ENCODE results near the gene PTH1R. TPM values are rescaled to one million over a fixed set of nuclear protein-coding genes. Genes with fewer than 3 reads are reported as not detected.
A peak's percentile ranks its signal among the peaks of the same experiment; 100 is the strongest.

The PTH1R gene
- total RNA-seq, 1 donor from 2014 or later, result 0.29 TPM

DNA sequence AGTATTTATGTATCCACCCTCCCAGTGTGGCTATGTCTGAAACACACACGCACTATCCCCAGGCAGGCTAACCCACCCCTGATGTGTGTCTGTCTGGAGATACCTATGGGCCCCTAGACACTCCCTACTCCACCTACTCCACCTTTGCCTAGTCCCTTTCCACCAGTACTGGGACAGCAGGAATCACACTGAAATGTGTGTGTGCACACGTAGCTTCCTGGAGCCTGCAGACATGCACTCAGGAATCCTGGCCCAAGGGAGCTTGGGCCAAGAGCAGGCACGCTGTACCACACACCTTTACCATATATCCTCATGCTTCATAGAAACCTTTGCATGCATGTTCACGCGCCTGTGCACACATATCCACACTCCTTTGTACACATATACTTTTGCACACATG, 6.9 kb upstream of the PTH1R start:
- TF ChIP-seq, protein P1, sequence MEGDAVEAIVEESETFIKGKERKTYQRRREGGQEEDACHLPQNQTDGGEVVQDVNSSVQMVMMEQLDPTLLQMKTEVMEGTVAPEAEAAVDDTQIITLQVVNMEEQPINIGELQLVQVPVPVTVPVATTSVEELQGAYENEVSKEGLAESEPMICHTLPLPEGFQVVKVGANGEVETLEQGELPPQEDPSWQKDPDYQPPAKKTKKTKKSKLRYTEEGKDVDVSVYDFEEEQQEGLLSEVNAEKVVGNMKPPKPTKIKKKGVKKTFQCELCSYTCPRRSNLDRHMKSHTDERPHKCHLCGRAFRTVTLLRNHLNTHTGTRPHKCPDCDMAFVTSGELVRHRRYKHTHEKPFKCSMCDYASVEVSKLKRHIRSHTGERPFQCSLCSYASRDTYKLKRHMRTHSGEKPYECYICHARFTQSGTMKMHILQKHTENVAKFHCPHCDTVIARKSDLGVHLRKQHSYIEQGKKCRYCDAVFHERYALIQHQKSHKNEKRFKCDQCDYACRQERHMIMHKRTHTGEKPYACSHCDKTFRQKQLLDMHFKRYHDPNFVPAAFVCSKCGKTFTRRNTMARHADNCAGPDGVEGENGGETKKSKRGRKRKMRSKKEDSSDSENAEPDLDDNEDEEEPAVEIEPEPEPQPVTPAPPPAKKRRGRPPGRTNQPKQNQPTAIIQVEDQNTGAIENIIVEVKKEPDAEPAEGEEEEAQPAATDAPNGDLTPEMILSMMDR (IDR thresholded peaks at IDR 0.05; ENCODE audit: partially characterized antibody, unreplicated experiment), result no peak
- H3K4me1 Mint-ChIP-seq (ENCODE audit: low read depth, unreplicated experiment), result no peaks in the 10 kb centered on the region

DNA sequence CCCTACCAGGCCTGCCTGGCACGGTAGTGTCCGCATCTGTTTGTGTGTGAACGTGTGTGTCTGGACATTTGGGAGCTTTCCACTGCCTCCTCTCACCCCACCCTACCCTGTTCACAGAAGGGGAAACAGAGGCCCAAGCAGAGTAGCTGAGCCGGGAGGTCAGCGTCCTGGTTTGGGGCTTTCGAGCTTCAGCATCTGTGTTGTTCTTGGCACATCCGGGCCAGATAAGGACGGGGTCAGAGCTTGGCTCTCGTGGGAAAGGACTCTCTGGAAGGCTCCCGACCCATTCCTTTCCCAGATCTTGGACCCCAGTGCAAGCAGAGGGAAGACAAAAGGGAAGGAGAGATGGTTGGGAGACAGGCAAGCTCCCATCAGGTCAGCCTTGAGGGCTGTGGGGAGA, 6.3 kb upstream of the PTH1R start:
- no peak overlapping the region for H3K4me3 Mint-ChIP-seq (ENCODE audit: unreplicated experiment)
- TF ChIP-seq, protein P1 (IDR thresholded peaks at IDR 0.05; ENCODE audit: partially characterized antibody, unreplicated experiment), result no peak
- peaks cover 4% of the 10 kb centered on the region for H3K9me3 Mint-ChIP-seq (ENCODE audit: unreplicated experiment)
- H3K36me3 Mint-ChIP-seq (ENCODE audit: unreplicated experiment), result no peaks in the 10 kb centered on the region
- H3K4me1 Mint-ChIP-seq (ENCODE audit: low read depth, unreplicated experiment), result no peaks in the 10 kb centered on the region
- DNase-seq, result no peak
- peaks cover 7% of the 10 kb centered on the region for H3K27me3 Mint-ChIP-seq (ENCODE audit: unreplicated experiment)
- no peak overlapping the region for H3K27ac Mint-ChIP-seq (ENCODE audit: unreplicated experiment)

More for the DNA sequence above, 6.9 kb upstream of the PTH1R start:
- no peak for DNase-seq
- Mint-ChIP-seq H3K9me3 (ENCODE audit: unreplicated experiment) (peaks cover 4% of the 10 kb centered on the region), H3K27me3 (ENCODE audit: unreplicated experiment) (peaks cover 7% of the 10 kb centered on the region), H3K36me3 (ENCODE audit: unreplicated experiment) (no peaks in the 10 kb centered on the region), H3K27ac (ENCODE audit: unreplicated experiment) (peak overlapping the region; percentile 15), H3K4me3 (ENCODE audit: unreplicated experiment) (no peak overlapping the region)

DNA sequence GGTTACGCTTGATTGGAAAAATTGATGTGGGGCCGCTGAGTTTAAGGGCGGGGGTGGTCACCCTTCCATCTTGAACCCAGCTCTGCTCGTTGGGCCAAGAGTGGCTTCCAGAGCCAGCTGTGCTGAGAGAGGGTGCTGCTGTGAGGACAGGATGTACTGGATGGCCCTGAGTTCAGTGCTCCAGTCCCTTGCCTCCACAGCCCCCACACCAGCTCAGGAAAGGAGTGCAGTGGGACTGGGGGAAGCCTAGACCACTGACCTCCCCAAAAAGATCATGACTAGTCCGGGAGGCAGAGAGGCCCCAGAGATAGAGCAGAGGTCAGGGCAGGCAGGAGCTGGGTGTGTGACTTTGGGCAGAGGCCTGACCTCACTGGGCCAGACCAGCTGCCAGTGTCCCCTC, 4.0 kb upstream of the PTH1R start:
- Mint-ChIP-seq H3K4me1 (ENCODE audit: low read depth, unreplicated experiment) (no peaks in the 10 kb centered on the region), H3K4me3 (ENCODE audit: unreplicated experiment) (no peak overlapping the region), H3K27me3 (ENCODE audit: unreplicated experiment) (peaks cover 7% of the 10 kb centered on the region), H3K9me3 (ENCODE audit: unreplicated experiment) (peaks cover 4% of the 10 kb centered on the region), H3K27ac (ENCODE audit: unreplicated experiment) (no peak overlapping the region), H3K36me3 (ENCODE audit: unreplicated experiment) (no peaks in the 10 kb centered on the region)
- TF ChIP-seq, protein P1 (IDR thresholded peaks at IDR 0.05; ENCODE audit: partially characterized antibody, unreplicated experiment), result no peak
- no peak for DNase-seq

DNA sequence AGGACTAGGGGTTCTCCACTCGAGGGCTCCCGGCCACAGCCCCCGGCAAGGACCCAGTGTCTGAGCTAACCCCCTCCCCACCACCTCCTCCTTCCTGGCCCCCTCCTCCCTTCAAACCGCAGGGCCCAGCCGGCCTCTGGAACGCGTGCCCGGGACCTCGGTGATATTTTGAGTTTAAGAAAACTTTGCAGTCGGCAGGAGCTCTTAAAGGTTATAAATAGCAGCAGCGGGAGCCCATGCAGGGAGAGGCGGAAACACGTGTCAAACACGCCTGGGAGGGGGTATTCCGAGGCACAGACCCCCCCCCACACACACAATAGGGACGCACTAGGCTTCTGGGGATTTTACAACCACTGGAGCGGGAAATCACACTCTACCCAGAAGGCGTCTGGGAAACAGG, 3.1 kb upstream of the PTH1R start:
- H3K9me3 Mint-ChIP-seq (ENCODE audit: unreplicated experiment), result peaks cover 4% of the 10 kb centered on the region
- H3K36me3 Mint-ChIP-seq (ENCODE audit: unreplicated experiment), result no peaks in the 10 kb centered on the region
- H3K27me3 Mint-ChIP-seq (ENCODE audit: unreplicated experiment), result peaks cover 7% of the 10 kb centered on the region
- no peaks in the 10 kb centered on the region for H3K4me1 Mint-ChIP-seq (ENCODE audit: low read depth, unreplicated experiment)
- TF ChIP-seq, protein P1 (IDR thresholded peaks at IDR 0.05; ENCODE audit: partially characterized antibody, unreplicated experiment), result no peak
- no peak for DNase-seq
- H3K27ac Mint-ChIP-seq (ENCODE audit: unreplicated experiment), result no peak overlapping the region
- no peak overlapping the region for H3K4me3 Mint-ChIP-seq (ENCODE audit: unreplicated experiment)

DNA sequence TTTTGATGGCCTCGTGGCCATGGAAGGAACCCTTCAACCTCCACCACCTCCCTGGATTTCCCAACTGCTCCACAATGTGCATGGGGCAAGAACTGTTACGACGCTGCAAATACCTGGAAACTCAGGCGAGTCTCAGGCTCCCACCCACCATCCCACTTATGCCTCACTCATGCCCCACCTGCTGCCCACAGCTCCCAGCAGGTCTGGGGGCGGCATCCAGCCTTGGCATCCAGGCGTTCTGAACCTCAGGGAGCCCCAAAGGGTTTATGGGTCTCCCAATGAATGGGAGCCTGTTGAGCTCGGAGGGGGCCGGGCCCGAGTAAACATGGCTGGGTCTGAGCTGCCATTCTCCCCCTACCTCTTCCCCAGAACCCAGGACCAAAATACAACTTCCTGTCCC, 2.0 kb upstream of the PTH1R start:
- Mint-ChIP-seq H3K4me1 (ENCODE audit: low read depth, unreplicated experiment) (no peaks in the 10 kb centered on the region), H3K36me3 (ENCODE audit: unreplicated experiment) (no peaks in the 10 kb centered on the region), H3K9me3 (ENCODE audit: unreplicated experiment) (peaks cover 4% of the 10 kb centered on the region), H3K27ac (ENCODE audit: unreplicated experiment) (no peak overlapping the region), H3K27me3 (ENCODE audit: unreplicated experiment) (peaks cover 10% of the 10 kb centered on the region), H3K4me3 (ENCODE audit: unreplicated experiment) (no peak overlapping the region)
- DNase-seq, result no peak
- TF ChIP-seq, protein P1 (IDR thresholded peaks at IDR 0.05; ENCODE audit: partially characterized antibody, unreplicated experiment), result no peak
